CD4-positive, alpha-beta T cell treated with Interleukin-2 at 100 ng/mL for 4 hours (primary cell): ENCODE results near the gene HSF5.
A peak's percentile ranks its signal among the peaks of the same experiment; 100 is the strongest.

ENCODE experiments used
- DNase-seq: peaks from one replicate; pipeline ENCODE4 v3.0.0-alpha.2; 2020; ENCODE audit warnings: low spot score

The HSF5 gene, protein sequence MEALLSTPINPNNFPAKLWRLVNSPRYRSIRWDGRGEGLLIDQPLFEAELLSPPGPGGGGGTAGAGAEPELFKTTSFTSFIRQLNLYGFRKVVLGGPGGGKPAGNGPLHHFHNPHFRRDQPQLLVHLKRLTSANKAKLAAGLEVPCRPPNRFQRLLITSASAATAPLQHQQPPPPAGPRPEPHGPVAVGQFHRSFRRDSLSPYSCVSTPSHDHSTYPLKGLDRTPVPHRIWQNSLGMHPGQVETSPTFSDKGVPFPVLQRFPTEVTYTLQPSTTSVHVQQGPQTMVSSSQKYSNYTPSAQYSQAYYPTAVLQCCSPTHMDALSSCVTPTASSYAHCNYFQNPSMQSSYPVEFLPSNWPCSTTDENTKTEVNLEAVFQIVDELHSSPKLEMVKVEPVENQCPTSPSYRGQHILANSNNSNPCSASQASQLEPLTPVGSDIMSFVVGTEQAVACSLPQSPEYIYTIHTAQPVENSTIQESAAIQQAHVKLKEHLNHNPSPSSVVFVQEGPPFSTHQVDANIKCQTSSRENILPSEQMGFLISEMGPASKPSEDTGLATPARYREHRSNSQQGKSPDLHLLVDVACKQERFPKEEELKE

DNA sequence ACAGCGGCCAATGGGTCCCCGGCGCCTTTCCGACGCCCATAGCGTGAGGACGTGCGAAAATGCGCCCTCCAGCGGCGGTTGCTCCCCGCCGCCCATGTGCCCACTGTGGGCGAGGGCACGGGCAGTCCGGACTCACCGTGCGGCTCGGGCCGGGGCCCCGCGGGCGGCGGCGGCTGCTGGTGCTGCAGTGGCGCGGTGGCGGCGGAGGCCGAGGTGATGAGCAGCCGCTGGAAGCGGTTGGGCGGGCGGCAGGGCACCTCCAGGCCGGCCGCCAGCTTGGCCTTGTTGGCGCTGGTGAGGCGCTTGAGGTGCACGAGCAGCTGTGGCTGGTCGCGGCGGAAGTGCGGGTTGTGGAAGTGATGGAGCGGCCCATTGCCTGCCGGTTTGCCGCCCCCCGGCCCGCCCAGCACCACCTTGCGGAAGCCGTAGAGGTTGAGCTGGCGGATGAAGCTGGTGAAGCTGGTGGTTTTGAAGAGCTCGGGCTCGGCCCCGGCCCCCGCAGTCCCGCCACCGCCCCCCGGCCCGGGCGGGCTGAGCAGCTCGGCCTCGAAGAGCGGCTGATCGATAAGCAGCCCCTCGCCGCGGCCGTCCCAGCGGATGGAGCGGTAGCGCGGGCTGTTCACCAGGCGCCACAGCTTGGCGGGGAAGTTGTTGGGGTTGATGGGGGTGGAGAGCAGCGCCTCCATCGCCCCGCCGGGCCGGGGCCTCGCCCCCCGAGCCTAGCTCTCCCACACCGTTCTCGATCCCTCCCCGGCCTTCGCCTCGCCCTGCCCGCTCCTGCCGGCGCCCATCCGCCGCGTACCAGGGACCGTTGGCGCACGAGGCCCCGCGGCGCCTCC is at the start of gene HSF5:
TSS of gene HSF5 (minus strand) at position 820 of the 839 bp plus-strand sequence. CDS start at position 686, 134 bp downstream.
- peak; percentile 76 for DNase-seq

DNA sequence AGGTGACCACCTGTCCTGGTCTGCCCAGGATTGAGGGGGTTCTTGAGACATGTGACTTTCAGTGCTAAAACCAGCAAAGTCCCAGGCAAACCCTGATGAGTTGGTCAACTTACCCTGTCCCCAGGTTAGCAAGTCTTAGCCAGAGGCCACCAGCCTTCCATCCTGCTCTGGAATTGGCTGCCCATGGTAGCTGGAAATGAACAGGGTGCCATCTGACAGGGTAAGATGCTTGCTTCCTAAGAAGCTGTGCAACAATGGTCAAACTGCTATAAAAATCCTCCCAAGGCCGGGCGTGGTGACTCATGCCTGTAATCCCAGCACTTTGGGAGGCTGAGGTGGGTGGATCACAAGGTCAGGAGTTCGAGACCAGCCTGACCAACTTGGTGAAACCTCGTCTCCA is 49.1 kb upstream of the HSF5 start:
- no peak for DNase-seq

DNA sequence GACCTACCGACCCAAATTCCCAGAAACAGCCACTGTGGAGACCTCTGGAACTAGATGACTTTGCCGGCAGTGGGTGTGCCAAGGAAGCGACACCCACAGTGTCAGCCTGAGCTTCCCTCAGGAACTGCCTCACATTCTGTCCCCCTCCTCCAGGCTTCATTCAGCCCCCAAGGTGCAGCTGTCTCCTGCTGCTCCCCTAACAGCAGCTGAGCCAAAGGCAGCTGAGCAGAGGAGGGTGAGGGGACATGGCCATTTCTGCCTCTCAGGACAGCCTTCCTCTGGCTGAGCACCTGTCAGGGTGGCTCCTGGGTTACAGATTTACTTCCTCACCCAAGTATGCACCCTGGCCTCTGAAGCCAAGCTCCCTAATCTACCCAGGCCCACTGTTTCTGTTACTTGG is 48.3 kb upstream of the HSF5 start:
- DNase-seq, result no peak

DNA sequence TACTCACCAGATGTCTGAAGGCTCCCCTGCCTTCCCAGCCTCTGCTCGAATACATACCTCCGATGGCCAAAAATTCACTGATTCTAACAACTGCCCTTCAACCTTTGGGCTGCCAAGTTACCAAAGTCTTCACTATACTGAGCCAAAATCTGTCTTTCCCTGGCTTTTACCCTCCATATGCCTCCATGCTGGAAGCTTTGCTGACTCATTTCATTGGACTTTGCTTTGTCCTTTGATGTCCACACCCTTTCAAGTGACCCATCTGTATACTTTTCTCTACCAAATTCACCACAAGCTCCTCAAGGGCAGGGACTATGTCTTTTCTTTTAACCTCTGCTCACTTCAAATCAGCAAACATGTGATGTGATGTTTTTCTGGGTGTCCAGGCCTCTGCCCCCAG is 47.2 kb upstream of the HSF5 start:
- no peak for DNase-seq

DNA sequence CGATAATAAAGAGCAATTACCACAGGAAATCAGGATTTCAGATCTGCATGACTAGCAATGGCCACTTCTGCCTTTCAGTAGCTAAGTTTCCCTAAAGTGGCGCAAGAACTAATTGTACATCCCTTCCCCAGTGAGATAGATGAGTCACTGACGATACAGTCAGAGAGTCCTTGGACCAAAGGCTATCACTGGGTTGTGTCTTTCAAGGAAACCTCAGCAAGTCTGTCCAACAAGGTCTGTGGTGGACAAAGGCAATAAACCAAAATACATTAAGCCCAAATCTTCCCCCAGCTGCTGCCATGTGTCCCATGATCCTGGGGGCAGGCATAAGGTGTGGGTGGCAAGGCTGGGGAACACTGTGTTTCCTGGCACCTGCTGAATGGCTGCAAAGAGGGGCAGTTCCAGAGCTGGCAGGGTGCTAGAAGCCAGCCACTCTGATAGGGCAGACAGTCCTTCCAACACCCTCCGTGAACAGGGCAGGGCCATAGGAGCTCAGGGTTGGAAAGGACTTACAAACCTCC is 46.8 kb upstream of the HSF5 start:
- no peak for DNase-seq

DNA sequence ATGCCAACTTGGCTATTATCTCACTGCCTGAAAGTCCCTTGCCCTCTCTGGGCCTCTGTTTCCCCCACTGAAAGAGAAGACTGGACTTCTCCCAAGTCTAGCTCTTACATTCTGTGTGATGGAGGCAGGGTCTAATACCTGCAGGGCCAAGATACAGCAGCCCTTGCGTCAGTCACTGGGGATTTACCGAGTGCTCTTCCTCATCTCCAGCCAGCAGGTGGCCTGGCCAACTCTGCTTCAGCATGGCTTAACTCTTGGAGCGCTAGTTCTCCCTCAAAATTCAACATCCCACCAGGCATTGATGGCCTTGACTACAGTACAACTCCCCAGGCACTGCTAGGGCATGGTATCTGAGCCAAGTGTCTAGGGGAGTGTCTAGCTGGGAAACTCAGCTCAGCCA is 46.1 kb upstream of the HSF5 start:
- no peak for DNase-seq

DNA sequence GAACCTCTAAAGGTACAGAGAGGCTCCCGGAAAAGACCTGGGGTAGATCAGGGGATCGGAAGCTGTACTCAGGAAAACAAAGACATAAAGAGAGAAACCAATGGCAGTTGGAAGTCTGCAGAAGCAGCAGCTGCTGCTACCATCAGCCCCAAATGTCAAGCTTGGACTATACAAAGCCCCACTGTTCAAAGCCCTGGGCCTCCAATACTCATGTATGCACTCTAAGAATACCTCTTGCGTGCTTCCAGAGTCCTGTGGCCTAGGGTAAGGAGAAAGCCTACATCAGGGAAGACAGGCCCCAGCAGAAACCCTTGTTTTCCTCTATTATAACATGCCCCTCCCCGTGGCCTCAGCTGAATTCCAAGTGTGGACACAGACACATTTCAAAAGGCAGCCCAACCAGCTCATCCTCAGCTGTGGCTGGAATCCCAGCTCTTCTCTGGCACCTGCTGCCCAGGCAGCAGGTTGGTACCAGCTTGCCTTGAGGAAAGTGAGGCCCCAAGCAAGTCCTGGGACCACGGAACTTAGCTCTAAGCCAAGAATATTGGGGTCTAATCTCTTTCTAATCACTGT is 45.5 kb upstream of the HSF5 start:
- DNase-seq, result no peak

DNA sequence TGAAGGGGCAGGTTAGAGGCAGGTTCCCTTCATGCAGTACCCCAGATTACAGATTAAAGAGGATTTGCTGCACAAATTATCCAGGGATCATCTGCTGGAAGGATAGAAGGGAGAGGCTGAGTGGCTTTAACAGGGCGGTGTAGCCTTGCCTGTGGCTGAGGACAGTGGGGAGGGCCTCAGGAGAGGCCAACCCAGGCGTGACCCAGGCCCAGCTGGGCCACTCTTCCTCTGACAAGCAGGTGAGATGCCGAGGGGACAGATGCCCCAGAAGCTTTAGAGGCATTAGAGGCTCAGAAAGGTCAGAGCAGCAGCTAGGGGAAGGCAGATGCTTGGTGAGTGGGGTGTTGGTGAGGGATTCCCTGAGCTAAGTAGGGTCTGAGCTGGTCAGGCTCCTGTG is 44.3 kb upstream of the HSF5 start:
- no peak for DNase-seq

DNA sequence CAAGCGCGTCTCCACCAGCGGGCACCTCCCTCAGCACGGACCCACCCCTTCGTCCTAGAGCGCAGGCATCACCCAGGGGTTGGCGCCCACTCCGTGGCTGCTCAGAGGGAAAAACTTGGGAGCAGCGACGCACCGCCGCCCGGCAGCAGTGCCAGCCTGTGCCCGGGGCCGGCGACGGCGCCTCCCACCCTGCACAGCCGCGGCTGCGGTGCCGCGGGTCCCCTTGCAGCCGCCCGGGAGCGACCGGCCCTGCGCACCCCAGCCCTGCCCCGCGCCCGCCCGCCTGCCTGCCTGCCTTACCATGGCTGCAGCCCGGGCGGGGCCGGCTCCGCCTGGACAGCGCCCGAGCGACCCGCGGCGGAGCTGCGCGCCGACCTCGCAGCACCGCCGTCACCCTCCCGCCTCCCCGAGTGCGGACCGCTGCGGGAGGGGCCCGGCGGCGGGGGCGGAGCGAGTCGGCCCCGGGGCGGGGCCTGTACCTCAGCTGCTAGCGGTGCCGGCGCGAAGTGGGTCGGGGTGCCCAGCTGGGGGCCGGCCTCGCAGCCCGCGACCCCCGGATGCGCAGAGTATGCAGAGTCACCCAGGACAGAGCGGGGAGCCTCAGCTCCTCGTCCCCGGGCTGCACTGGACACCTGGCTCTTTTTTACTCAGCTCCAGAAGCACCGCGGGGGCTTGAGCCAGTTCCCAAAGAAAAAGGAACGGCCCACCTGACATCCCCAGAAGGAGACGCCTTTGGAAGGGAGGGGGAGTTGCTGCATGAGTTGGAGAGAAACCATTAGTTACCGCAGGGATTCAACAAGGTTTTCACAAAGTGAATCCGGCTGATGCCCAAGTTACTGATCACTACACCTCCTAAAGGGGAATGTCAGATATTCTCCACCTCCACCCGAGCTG is 43.7 kb upstream of the HSF5 start:
- DNase-seq, result peak; percentile 54

DNA sequence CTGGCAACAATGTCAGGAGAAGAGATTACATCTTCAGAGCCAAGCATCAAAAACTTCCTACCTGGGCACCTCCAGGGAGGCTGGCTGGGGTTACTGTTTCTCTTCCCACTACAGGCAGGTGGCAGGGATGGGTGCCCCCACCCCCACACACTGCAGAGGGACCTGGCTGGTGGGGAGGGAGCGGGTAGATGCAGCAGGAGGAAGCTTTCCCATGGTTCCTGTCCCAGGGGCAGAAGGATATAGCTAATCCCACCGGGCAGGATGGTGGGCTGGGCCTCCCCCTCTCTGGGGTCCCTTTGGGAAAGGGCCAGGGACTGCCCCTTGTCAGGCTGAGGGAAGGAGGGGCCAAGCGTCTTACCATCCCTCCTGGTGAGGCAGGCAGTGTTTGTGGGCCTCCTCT is 42.9 kb upstream of the HSF5 start:
- no peak for DNase-seq

DNA sequence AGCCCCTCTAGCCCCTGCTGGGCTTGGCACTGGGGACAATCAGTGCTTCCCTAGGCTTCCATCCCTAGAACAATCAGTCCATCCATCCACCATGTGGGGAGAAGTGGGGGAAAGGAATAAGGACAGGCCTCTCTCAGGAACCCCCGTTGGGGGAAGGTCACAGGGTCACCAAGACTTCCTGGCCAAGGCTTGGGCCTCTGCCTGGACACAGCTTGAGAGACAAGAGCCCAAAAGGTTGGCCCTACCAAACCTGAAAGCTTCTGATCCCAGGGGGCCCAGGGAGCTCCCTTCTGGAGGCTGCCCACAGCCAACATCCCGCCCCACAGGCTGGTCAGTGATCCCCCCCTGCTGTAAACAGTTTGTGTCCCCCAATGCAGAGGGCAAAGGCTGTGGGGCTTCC is 42.4 kb upstream of the HSF5 start:
- no peak for DNase-seq

DNA sequence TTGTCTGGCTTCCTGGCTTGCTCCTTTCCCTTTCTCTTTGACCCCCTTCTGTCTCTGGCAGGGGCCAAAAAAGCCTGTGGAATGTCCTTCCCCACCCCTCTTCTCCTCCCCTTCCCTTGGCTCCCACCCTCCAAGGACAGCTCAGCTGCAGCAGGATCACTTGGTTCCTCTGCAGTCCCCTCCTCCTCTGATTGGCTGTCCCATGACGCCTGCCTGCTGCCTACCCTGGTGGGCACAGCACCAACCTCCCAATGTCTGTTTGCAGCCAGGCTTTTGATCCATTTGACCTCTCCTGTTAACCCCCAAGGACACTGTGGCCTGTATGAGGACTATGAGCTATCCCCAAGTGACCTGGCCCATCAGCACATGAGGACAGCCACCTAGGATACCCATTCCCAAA is 41.1 kb upstream of the HSF5 start:
- no peak for DNase-seq

DNA sequence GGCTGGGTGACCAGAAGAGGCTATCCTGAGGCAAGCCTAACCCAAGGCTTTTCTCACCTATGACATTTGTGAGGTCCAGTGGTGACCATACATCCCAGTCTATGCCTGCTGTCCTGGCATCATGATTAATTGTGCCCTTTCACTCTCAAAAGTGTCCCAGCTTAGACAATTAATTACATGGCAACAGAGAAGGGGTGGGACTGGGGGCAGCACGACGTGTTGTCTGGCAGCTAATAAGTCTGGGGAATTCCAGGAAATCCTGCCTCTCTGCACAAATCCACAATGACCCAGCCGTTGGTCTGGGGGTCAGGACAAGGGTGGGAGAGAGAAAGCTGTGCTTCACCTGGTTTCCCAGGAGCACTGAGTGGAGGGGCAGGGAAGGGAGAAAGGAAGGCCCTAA is 40.2 kb upstream of the HSF5 start:
- DNase-seq, result no peak

DNA sequence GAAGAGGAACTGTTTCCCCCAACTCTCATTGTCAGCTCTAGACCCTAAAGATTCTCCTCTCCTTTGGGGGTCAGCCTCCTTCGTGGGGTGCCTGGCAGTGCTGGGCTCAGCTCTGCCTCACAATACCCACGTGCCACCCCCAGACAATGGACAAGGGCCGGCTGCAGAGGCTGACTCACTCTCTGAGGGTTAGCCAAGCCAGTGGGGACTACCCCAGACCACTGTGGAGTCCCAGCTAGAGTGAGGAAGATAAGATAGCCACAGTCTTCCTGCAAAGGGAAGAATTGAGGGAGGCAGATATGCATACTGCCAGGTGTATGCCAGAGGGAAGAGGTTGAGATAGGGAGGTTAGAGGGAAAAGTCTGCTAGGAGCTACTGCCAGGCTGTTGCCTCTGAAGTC is 39.7 kb upstream of the HSF5 start:
- no peak for DNase-seq

DNA sequence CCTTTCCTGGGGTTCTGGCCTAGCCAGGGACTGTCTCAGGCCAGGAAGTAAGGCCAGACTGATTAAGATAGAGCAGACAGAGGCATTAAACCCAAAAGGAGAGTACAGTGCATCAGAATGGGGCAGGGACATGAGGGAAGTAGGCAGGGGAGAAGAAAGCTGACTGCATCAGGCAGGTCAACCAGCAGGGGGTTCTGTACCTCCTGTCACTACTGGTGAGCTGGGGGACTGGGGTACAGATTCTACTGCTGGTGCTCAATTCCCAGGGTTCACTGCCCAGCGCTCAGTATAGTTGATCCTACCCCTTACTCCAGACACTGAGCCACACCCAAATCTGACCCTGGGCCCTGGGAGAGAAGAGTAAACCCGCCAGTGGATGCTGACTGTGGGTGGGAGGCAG is 39.1 kb upstream of the HSF5 start:
- no peak for DNase-seq

DNA sequence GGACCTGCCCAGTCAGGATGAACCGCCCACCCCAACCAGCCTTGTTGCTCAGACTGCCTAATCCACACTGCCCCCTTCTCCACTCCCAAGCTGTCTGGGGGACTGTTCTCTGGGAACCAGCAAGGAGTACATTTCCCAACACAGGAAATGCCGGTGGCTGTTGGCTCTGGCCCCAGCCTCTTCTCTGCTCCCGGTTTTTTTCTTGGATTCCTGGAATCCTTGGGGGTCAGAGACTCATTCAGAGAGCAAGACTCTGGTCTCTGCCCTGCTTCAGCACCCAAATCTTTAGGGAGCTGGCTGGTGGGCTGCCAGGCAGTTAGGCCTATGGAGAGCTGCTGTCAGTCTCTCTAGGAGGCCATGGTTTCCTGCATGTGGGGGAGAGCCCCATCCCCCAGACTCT is 37.0 kb upstream of the HSF5 start:
- DNase-seq, result no peak

DNA sequence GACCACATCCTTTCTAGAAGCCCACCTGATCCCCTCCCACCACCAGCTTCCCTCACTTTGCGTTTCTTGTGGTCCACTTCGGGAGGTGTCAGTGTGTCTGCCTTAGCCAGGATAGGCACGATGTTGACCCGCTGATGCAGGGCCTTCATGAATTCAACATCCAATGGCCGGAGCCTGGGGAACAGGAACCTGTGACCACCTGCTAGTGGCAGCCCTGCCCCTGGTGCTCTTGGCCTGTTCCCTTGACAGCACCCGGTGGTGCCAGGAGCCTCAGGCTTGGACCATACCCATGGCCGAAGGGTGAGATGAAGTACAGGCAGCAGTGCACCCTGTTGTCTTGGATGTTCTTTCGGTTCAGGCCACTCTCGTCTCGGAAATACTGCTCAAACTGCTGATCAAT is 33.5 kb upstream of the HSF5 start:
- no peak for DNase-seq

DNA sequence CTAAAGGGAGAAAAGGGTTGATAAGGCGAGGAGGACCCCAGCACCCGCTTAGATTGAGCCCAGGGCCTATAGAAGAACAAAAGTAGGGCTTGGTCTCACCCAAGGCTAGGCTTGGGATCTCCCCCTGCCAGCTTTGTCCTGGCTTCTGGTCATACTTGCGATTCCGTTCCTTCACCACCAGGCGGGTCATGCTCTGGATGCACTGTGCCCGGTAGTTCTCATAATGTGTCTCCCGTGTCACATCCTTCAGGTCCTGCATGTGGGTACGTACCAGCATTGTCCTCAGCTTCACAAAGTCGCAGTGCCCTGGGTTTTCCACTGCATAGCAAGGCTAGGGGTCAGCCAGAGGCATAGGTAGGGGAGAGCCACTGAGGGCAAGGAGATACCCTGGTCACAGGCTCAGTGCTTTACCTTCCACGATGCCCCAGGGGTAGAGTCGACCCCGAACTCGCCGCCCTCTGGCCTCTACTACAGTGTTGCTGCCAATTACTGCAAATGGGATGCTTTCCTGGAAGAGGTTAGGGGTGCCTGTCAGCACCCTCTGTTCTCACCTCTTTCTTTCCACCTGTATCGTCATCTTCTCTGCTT is 32.7 kb upstream of the HSF5 start:
- no peak for DNase-seq

DNA sequence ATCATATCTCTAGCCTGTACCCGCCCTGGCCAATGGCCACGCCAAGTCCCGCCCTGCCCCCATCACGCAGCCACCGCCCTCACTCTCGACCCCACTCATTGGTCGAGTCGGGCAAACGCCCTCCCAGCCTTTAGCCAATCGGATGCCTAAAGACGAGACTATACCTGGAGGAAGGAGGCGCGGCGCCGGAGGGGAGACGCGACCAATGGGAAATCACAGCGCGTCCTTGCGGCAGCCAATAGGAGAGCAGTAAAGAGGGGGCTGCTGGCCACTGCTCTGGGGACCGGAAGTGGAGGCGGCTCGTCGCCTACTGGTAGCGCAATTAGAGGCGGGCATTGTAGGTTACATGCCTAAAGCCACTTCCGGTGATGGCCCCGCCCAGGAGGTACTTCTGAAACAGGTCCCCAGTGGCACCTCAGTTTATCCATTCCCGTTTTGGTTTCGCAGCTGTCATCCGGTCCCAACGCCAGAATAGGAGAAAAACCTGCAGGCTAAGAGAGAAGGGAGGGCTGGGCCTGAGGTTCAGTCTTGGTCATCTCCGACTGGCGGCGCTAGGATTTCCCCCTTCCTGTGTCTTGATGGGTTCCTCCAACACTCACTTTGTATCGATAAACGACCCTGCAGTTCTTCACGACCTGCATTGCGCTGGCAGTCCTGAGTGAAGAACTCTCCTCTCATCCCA is 29.9 kb upstream of the HSF5 start:
- peak; percentile 100 for DNase-seq

DNA sequence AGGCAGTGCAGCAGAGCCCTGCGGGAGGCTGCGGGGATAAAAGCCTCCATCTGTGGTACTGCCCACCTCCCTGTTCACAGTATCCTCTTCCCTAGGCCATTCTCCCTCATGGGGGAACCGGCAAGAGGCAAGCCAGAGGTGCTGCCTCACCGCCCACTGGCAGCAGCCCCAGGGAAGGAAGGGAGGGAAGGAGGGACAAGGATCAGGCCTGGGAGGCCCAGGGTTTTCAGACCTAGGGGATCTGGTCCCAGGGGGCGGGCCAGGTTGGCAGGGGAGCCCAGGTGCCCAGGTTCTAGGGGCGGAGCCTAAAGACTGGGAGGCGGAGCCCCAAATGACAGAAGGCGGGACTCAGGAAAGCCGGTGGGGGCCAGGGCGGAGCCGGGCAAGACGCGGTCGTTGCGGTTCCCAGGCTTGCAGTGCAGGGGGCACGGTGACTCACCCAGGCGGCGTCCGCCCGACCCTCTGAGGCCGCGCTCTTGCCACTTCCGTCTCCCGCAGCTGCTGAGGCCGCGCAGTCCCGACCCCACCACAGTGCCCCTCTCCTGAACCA is 29.2 kb upstream of the HSF5 start:
- no peak for DNase-seq
